Measurements from ENCODE around the gene PLAAT4. TPM values are rescaled to one million over a fixed set of nuclear protein-coding genes. Genes with fewer than 3 reads are reported as not detected.
"Not testable (repeated sequence)": the region's sequence is repeated elsewhere in the genome, so short reads cannot be mapped to it uniquely, and the experiment has no call there.

PLAAT4 gene
- total and polyA plus RNA-seq, 7 donors, result 4.3 to 12.2 (median 8.5) TPM

DNA sequence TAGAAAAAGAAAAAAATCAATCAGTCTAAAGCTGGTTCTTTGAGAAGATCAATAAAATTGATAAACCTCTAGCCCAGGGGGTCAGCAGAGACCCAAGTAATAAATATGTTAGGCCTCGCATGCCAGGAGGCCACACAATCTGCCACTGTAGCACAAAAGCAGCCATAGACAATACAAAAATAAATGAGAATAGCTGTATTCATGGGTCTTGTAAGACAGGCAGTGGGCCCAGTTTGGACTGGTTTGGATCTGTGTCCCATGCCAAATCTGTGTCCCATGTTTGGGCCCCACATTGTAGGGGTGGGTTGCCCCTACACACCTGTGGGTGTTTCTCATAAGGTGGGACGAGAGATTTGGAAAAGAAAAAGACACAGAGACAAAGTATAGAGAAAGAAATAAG is 6.6 kb upstream of the PLAAT4 start:
- H3K36me3 ChIP-seq (ENCODE audit: insufficient read depth in 1 of 2, low read depth in 1 of 2), result no peaks in the 10 kb centered on the region
- H3K27ac ChIP-seq, result no peak overlapping the region
- no peaks in the 10 kb centered on the region for H3K9me3 ChIP-seq
- no peak overlapping the region for H3K4me3 ChIP-seq
- TF ChIP-seq, protein P1, sequence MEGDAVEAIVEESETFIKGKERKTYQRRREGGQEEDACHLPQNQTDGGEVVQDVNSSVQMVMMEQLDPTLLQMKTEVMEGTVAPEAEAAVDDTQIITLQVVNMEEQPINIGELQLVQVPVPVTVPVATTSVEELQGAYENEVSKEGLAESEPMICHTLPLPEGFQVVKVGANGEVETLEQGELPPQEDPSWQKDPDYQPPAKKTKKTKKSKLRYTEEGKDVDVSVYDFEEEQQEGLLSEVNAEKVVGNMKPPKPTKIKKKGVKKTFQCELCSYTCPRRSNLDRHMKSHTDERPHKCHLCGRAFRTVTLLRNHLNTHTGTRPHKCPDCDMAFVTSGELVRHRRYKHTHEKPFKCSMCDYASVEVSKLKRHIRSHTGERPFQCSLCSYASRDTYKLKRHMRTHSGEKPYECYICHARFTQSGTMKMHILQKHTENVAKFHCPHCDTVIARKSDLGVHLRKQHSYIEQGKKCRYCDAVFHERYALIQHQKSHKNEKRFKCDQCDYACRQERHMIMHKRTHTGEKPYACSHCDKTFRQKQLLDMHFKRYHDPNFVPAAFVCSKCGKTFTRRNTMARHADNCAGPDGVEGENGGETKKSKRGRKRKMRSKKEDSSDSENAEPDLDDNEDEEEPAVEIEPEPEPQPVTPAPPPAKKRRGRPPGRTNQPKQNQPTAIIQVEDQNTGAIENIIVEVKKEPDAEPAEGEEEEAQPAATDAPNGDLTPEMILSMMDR (IDR thresholded peaks at IDR 0.05), result no peak
- no peaks in the 10 kb centered on the region for H3K4me1 ChIP-seq
- 90 to 95% (median 94%) methylated on average over 2 of the region's 2 CpGs for WGBS, 3 donors
- intact Hi-C loops (cut with DNase I), result no loop called here
- ATAC-seq (no peak), DNase-seq (no peak)
- H3K27me3 ChIP-seq (ENCODE audit: insufficient read depth in 3 of 3, low read length in 2 of 3), result no peaks in the 10 kb centered on the region

DNA sequence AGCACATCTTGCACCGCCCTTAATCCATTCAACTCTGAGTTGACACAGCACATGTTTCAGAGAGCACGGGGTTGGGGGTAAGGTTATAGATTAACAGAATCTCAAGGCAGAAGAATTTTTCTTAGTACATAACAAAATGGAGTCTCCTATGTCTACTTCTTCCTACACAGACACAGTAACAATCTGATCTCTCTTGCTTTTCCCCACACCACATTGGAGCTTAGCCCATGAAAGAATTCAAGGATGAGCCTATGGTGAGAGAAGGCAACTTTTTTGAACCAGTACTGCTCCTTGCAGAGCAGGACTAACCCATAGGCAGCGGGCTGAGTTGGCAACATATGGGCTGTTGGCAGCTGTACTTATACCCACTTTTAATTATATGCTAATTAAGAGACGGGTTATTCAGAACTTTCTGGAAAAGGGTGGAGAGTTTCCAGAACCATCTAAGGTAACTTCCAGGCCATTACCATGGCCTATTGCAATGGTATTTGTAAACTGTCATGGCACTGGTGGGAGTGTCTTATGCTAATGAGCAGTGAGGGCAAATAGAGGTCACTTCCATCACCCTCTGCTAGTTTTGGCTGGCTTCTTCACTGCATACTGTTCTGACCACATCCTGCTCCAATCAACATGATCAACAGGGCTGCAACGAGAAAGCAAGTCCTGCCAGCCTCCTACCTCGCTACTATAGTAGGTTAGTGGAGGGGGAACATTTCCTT is 5.4 kb upstream of the PLAAT4 start:
- H3K4me3 ChIP-seq; H3K36me3 ChIP-seq (ENCODE audit: insufficient read depth in 1 of 2, low read depth in 1 of 2); DNase-seq; H3K27ac ChIP-seq; intact Hi-C loops (cut with DNase I); H3K4me1 ChIP-seq; H3K27me3 ChIP-seq (ENCODE audit: insufficient read depth in 3 of 3, low read length in 2 of 3); H3K9me3 ChIP-seq: not testable (repeated sequence)
- WGBS, 3 donors, result 72 to 83% (median 78%) methylated on average over 4 of the region's 6 CpGs
- peak in 1 of 4 donors; percentile 45 for ATAC-seq

DNA sequence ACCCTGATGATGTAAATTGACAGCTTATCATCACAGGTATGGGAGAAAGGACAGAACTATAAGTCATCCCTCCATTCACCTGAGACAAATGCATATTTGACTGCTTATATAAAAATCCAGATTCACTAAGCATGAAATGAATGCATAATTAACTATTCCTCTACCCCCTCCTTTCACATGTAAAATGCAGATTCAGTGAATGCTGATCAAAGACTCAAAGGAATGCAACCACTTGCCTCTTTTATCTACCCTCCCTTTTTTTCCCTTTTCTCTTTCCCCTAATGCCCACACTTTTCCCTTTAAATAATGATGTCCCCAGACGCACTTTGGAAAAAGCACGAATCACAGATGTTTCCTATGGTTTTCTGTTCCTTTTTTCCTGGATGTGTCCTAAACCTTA is 4.5 kb upstream of the PLAAT4 start:
- intact Hi-C loops (cut with DNase I), result no loop called here
- Histone ChIP-seq H3K36me3 (ENCODE audit: insufficient read depth in 1 of 2, low read depth in 1 of 2) (no peaks in the 10 kb centered on the region), H3K4me3 (no peak overlapping the region), H3K4me1 (peaks cover 9% of the 10 kb centered on the region), H3K27me3 (ENCODE audit: insufficient read depth in 3 of 3, low read length in 2 of 3) (no peaks in the 10 kb centered on the region), H3K9me3 (no peaks in the 10 kb centered on the region), H3K27ac (no peak overlapping the region)
- 63 to 75% (median 66%) methylated on average over 2 of the region's 2 CpGs for WGBS, 3 donors
- DNase-seq (no peak), ATAC-seq (no peak)
- TF ChIP-seq, protein P1 (IDR thresholded peaks at IDR 0.05), result no peak

DNA sequence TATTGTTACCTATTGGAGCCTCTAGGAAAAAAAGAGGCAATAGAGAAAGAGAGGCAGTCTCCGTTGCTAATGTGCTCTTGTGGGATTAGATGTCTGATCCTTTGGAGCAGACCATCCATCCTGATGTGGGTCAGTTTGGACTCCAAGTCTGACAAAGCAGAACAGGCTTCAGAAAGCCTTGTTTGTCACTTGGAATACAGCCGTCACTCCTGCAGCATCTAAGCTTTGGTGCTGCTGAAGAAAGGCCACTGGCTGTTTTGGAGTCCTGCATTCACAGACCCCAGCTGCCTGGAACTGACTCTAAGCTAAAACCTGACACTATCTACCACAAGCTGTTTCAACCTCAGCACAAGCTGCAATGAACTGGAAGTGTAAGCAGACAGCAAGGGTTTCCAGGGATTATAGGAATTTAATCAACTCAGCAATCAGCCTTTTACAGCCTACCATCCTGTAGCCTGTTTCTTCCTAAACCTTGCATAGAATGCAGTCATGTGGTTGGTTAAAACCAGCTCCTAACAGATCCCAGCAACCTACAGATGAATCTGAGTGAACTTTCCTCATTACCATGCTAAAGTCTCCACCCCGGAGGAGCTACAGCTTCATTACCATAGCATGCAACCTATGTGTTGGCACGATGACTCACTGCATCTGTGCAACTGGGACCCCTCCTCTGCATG is 3.7 kb upstream of the PLAAT4 start:
- no peak overlapping the region for H3K27ac ChIP-seq
- H3K36me3 ChIP-seq (ENCODE audit: insufficient read depth in 1 of 2, low read depth in 1 of 2), result no peaks in the 10 kb centered on the region
- H3K4me1 ChIP-seq, result peaks cover 18% of the 10 kb centered on the region
- no peak for ATAC-seq
- H3K4me3 ChIP-seq, result no peak overlapping the region
- no peak for DNase-seq
- 56 to 70% (median 68%) methylated on average over 4 of the region's 4 CpGs for WGBS, 3 donors
- TF ChIP-seq, protein P1 (IDR thresholded peaks at IDR 0.05), result no peak
- intact Hi-C loops (cut with DNase I), result no loop called here
- H3K27me3 ChIP-seq (ENCODE audit: insufficient read depth in 3 of 3, low read length in 2 of 3), result no peaks in the 10 kb centered on the region
- H3K9me3 ChIP-seq, result no peaks in the 10 kb centered on the region

DNA sequence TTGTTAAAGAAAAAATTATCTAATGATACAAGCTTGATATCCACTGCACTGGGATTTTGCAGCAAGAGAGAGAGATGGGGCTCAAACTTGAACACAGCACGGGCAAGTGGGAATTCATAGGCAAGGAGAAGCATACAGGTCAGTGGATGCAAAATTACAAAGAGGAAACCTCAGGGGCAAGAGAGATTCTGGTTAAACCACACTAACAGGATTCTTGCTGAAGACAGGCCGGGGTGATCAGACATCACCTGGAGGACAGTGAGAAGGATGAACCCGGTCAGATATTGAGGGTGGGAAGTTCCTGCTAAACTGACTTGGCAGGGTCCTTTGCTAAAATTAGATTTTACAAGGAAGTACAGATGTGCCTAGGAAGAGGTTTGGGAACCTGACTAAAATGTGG is 2.5 kb upstream of the PLAAT4 start:
- WGBS, 3 donors, result 78 to 79% (median 79%) methylated on average over 3 of the region's 3 CpGs
- no peak for DNase-seq
- no peaks in the 10 kb centered on the region for H3K27me3 ChIP-seq (ENCODE audit: insufficient read depth in 3 of 3, low read length in 2 of 3)
- peaks cover 19% of the 10 kb centered on the region for H3K4me1 ChIP-seq
- H3K27ac ChIP-seq, result no peak overlapping the region
- no peaks in the 10 kb centered on the region for H3K36me3 ChIP-seq (ENCODE audit: insufficient read depth in 1 of 2, low read depth in 1 of 2)
- intact Hi-C loops (cut with DNase I), result no loop called here
- no peak for ATAC-seq
- no peak overlapping the region for H3K4me3 ChIP-seq
- H3K9me3 ChIP-seq, result no peaks in the 10 kb centered on the region
- TF ChIP-seq, protein P1 (IDR thresholded peaks at IDR 0.05), result no peak

Measured in psoas muscle (tissue), 8 donors.